GM18520 (cell line): ENCODE measurements around the gene MTMR11.
"Not testable (repeated sequence)": the region's sequence is repeated elsewhere in the genome, so short reads cannot be mapped to it uniquely, and the experiment has no call there.

Source experiments
- ATAC-seq: cut with Tn5 transposase; IDR thresholded peaks from one replicate; pipeline ENCODE4 v1.9.1; 2021; ENCODE audit not compliant: unreplicated experiment

MTMR11 gene

GRCh38 chr1:149903836-149904491 is 32.7 kb downstream of the MTMR11 start:
- no peak for ATAC-seq

DNA sequence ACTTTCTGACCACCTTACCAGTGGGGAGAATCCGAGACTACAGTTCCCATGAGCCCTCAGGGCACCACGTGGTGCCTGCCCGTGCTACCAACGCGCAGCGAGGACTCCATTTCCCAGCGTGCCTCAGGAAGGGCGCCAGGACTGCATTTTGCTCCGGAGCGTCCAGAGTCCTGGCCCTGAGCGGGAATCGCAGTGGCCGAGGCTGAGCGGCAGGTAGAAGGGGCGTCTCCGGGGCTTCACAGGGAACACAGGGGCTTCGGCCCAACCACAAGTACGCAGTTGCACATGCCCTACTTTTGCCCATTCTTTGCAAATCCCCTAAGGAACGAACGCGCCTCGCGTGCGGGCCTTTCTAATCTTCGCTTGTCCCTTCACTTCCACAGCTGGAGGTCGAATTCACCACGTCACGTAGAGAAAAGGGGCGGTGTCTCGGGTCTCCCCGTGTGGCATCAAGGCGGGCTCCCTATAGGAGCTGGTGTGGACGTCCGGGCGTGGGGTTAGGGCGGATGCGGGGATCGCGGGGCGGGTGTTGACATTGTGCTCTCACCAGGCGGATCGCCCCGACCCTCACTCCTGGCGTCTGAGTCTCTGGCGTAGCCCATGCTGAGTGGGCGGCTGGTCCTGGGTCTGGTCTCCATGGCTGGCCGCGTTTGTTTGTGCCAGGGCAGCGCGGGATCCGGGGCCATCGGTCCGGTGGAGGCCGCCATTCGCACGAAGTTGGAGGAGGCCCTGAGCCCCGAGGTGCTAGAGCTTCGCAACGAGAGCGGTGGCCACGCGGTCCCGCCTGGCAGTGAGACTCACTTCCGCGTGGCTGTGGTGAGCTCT is 37.0 kb downstream of the MTMR11 start, which contains the start of gene BOLA1:
Gene BOLA1, plus strand, starts transcription at position 109 of the 825 bp plus-strand sequence. Its CDS starts 492 bp downstream, at position 601.
- peak; percentile 85 for ATAC-seq

DNA sequence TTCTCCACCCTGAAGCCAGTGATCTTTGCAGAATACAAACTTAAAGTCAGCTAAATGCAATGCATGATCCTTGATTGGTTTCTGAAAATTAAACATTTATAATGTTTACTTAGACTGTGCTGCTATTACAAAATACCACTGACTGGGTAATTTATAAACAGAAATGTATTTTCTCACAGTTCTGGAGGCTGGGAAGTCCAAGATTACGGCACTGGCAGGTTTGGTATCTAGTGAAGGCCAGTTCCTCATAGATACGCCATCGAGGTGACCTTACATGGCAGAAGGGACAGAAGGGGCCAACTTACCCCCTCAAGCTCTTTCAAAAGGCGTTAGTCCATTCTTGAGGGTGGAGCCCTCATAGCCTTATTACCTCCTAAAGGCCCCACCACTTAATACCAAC is 40.1 kb downstream of the MTMR11 start:
- ATAC-seq = no peak

- ATAC-seq = no peak
Observed at GRCh38 chr1:149888999-149889289, 47.7 kb downstream of the MTMR11 start.

- ATAC-seq = no peak
Observed at GRCh38 chr1:149888247-149888998, 48.3 kb downstream of the MTMR11 start.

DNA sequence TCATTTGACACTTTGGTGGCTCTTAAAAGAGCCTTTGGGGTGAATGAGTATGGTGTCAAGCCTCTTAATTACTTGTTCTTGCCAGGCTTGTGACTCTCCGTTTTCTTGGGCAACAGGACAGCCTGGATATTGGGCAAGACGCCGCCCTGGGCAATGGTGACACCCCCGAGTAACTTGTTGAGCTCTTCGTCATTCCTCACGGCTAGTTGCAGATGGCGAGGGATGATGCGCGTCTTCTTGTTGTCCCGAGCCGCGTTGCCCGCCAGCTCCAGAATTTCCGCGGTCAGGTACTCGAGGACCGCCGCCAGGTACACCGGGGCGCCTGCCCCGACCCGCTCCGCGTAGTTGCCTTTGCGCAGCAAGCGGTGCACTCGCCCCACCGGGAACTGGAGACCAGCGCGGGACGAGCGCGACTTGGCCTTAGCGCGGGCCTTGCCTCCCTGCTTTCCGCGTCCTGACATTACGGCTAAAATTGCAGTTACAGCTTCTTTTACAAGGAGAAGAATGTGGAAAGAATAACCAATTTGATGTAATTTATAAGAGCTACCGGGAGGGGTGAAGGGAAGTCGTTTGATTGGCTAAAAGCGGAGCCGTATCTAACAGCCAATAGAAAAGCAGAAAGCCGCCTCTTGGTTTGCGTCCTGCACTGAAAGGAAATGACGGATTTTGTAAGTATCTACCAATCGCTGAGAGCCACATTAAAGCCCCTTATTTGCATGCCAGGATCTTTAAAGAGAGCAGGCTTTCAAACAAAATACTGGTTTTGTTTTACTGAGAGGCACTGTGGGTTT is 49.0 kb downstream of the MTMR11 start:
- peak; percentile 43 for ATAC-seq

GRCh38 chr1:149887196-149887455 is 49.6 kb downstream of the MTMR11 start:
- not testable (repeated sequence) for ATAC-seq

DNA sequence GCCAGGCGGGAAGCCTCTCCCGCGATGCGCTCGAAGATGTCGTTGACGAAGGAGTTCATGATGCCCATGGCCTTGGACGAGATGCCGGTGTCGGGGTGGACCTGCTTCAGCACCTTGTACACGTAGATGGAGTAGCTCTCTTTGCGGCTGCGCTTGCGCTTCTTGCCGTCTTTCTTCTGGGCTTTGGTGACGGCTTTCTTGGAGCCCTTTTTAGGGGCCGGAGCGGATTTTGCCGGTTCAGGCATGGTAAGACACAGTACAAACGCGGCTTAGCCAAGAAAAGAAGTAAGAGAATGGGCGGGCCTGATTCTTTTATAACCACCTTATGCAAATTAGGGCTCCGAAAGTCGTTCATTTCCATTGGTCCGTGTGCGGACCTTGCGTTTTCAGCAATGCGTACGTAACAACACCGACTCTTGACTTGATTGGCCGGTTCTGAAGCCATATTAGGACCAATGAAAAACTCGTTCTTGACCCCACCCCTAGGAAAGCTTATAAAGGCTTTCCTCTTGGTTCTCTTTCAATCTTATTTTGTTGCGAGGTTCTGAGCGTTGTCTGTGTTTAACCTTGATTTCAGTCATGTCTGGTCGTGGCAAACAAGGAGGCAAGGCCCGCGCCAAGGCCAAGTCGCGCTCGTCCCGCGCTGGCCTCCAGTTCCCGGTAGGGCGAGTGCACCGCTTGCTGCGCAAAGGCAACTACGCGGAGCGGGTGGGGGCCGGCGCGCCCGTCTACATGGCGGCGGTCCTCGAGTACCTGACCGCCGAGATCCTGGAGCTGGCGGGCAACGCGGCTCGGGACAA is 50.1 kb downstream of the MTMR11 start:
- peak; percentile 52 for ATAC-seq

GRCh38 chr1:149886121-149886395 is 50.6 kb downstream of the MTMR11 start:
- not testable (repeated sequence) for ATAC-seq

- ATAC-seq = no peak
Observed at GRCh38 chr1:149885339-149886120, 51.1 kb downstream of the MTMR11 start.

DNA sequence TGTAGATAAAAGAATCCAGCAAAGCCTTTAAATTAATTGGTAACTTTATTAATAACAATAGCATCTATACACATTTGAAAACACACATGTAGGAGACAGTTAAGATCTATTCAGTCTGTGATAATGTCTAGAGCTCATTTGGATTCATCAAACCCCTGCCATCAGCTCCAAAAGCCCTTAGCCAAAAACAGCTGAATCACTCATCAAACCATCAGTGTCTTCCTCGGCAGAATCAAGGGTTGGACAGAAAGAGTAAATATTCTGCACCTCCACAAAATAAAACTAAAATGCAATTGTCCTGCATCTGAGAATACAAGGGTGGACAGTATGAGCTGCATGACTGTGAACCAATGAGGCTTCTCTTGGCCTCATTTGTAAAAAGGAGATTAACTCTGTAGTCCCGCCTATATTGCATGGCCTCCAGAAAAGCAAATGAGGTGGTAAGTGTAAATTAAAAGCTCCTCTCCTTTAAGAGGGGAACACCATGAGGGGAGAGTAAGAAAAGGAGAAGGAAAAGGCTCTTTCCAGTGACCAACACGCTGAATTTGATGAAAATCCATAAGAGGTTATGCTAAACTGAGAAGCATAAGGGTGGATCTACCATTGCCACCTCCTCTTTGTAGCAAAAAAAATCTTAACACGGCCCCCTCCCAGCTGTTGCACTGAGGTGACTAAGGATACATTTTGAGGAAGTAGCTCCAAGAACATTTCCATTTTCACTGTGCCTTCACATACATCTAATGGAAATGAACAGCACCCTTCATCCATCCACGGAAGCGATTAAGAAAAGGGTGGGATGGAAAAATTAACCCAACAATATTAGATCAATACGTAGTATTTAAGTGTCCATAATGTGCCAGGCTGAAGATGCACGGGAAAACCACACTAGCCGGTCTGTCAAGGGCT is 52.0 kb downstream of the MTMR11 start:
- no peak for ATAC-seq

DNA sequence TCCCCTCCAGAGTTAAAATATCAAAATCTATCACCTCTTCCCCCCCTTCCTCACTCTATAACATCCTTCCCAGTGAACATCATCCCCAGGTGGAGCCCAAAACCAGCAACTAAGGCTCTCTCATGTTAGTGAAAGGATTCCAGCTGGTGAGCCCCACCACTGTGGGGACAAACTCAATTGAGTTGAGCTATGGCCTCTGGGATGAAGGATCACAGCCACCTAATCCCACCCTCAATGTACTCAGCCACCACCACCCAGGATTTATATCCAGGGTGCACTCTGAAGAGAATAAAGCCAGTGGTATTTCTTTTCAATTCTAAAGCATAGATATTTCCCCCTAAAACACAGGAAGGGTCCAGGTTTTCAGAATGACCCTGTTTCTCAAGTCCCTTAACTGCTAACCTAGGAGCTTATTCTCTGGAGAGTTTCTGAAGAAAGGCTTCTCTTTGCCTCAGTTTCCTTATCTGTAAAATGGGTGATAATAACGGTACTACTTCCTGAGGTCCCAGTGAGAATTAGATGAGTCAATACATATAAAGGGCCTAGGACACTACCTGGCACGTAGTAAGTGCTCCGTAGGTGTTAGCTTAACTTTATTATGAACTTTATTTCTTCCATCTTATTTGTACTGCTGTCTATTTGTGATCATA is 53.0 kb downstream of the MTMR11 start:
- no peak for ATAC-seq

GRCh38 chr1:149881876-149882275 is 54.8 kb downstream of the MTMR11 start:
- ATAC-seq = no peak

DNA sequence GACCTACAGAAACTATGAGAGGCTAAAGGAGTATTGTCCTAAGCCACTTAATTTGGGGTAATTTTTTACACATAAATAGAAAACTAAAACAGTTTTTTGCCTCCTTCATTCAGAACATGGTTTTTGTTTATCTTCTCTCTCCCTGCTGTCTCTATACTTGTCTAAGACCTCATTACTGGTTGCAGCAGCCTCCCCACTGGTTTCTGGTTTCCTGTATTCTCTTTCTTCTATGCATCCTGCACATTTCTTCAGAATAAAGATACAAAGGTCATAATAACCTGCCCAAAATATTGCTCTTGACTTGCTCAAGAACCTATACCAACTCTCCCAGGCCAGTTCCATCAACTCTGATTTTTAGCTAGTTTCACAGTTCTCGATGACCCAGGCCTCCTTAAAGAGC is 57.1 kb downstream of the MTMR11 start:
- ATAC-seq = no peak
